Liver (tissue), 9 donors: Measurements from ENCODE around the gene CCR4. TPM values are rescaled to one million over a fixed set of nuclear protein-coding genes. Genes with fewer than 3 reads are reported as not detected.

Experiments
- DNase-seq: peaks from one replicate; pipeline ENCODE4 v3.0.0-alpha.2; 2017; ENCODE audit warnings: low spot score
- H3K27ac ChIP-seq, 2 donors: one replicate each; pipeline ENCODE4 v1.7.0; 2013; ENCODE audit warnings: inconsistent platforms in 2 of 2, low read length in 2 of 2, control low read depth in 1 of 2, low read depth in 1 of 2, mild to moderate bottlenecking in 1 of 2
- H3K27me3 ChIP-seq, 4 donors: one replicate each; pipeline versions ENCODE4 v1.6.1 to v1.7.0; 2013; ENCODE audit warnings: low read length in 3 of 4, inconsistent platforms in 1 of 4, mild to moderate bottlenecking in 1 of 4, moderate library complexity in 1 of 4; ENCODE audit not compliant: control insufficient read depth in 4 of 4, insufficient read depth in 4 of 4
- H3K36me3 ChIP-seq, 4 donors: one replicate each; pipeline versions ENCODE4 v1.6.1 to v1.7.0; 2013; ENCODE audit warnings: low read length in 3 of 4, mild to moderate bottlenecking in 3 of 4, low read depth in 1 of 4, moderate library complexity in 1 of 4; ENCODE audit not compliant: control insufficient read depth in 4 of 4, insufficient read depth in 3 of 4
- H3K4me1 ChIP-seq, 4 donors: one replicate each; pipeline versions ENCODE4 v1.6.1 to v1.7.0; 2013; ENCODE audit warnings: low read length in 3 of 4, mild to moderate bottlenecking in 3 of 4, moderate library complexity in 1 of 4; ENCODE audit not compliant: control insufficient read depth in 4 of 4, insufficient read depth in 4 of 4
- H3K4me3 ChIP-seq, 3 donors: one replicate each; pipeline versions ENCODE4 v1.6.1 to v1.7.0; 2013; ENCODE audit warnings: low read length in 3 of 3, control low read depth in 1 of 3, low read depth in 1 of 3, mild to moderate bottlenecking in 1 of 3
- H3K9ac ChIP-seq, 2 donors: one replicate each; pipeline ENCODE4 v1.7.0; 2013; ENCODE audit warnings: low read length in 2 of 2, mild to moderate bottlenecking in 2 of 2, moderate library complexity in 2 of 2, control low read depth in 1 of 2, low read depth in 1 of 2
- H3K9me3 ChIP-seq, 4 donors: one replicate each; pipeline versions ENCODE4 v1.6.1 to v1.7.0; 2013; ENCODE audit warnings: low read length in 3 of 4; ENCODE audit not compliant: control insufficient read depth in 4 of 4
- EGR1 ChIP-seq, 2 donors: IDR thresholded peaks; 2 replicates each; pipeline ENCODE4 v1.6.1; 2016 to 2018; ENCODE audit warnings: antibody characterized with exemption in 2 of 2, low read depth in 2 of 2
- FOXA1 ChIP-seq: IDR thresholded peaks from 2 replicates; pipeline ENCODE4 v1.6.1; 2016; ENCODE audit warnings: antibody characterized with exemption
- FOXA2 ChIP-seq: IDR thresholded peaks from 2 replicates; pipeline ENCODE4 v1.6.1; 2016; ENCODE audit warnings: antibody characterized with exemption
- GABPA ChIP-seq, 2 donors: IDR thresholded peaks in 1 of 2; conservative IDR thresholded peaks in 1 of 2; 2 replicates each; pipeline ENCODE4 v1.6.1; 2016; ENCODE audit warnings: antibody characterized with exemption in 2 of 2, mild to moderate bottlenecking in 1 of 2, moderate library complexity in 1 of 2
- HNF4A ChIP-seq, 2 donors: conservative IDR thresholded peaks; 2 replicates each; pipeline ENCODE4 v1.6.1; 2016; ENCODE audit warnings: antibody characterized with exemption in 2 of 2, mild to moderate bottlenecking in 2 of 2
- HNF4G ChIP-seq: IDR thresholded peaks from 2 replicates; pipeline ENCODE4 v1.6.1; 2016; ENCODE audit warnings: antibody characterized with exemption
- JUND ChIP-seq, 2 donors: IDR thresholded peaks; 2 replicates each; pipeline ENCODE4 v1.6.1; 2016; ENCODE audit warnings: antibody characterized with exemption in 2 of 2
- NR2F2 ChIP-seq: IDR thresholded peaks from 2 replicates; pipeline ENCODE4 v1.6.1; 2016; ENCODE audit warnings: antibody characterized with exemption
- RAD21 ChIP-seq, 2 donors: IDR thresholded peaks; 2 replicates each; pipeline ENCODE4 v1.6.1; 2016; ENCODE audit warnings: antibody characterized with exemption in 2 of 2, mild to moderate bottlenecking in 2 of 2
- RXRA ChIP-seq, 2 donors: IDR thresholded peaks; 2 replicates each; pipeline ENCODE4 v1.6.1; 2017 to 2018; ENCODE audit warnings: antibody characterized with exemption in 2 of 2, mild to moderate bottlenecking in 1 of 2
- SP1 ChIP-seq: IDR thresholded peaks from 2 replicates; pipeline ENCODE4 v1.6.1; 2018; ENCODE audit warnings: antibody characterized with exemption, mild to moderate bottlenecking
- TAF1 ChIP-seq: conservative IDR thresholded peaks from 2 replicates; pipeline ENCODE4 v1.6.1; 2016; ENCODE audit warnings: antibody characterized with exemption, mild to moderate bottlenecking
- YY1 ChIP-seq: IDR thresholded peaks from 2 replicates; pipeline ENCODE4 v1.6.1; 2016; ENCODE audit warnings: antibody characterized with exemption, mild to moderate bottlenecking
- WGBS: extraction: QIAGEN DNeasy Blood & Tissue Kit; methylation state at CpG from one replicate; pipeline ENCODE4 v1.1.7; 2013; 5-methylcytosine and 5-hydroxymethylcytosine counted together
- polyA plus RNA-seq, 2 donors: library from polyadenylated mRNA; stranded (reverse) in 1 of 2; unstranded in 1 of 2; fragments of 200-250 nt in 1 of 2; fragments of >200 nt in 1 of 2; fragmentation: Nextera tagmentation in 1 of 2; extraction: Ambion mirVana in 1 of 2; gene quantifications; one replicate each; pipeline versions ENCODE4 v1.2.1 to v1.2.3, GENCODE V29; 2013 to 2015
- total RNA-seq, 2 donors: library from RNA; depleted of rRNA; stranded (reverse); fragments of >200 nt; gene quantifications; one replicate each; pipeline ENCODE4 v1.2.3, GENCODE V29; 2014
- TF ChIP-seq, protein P1 (sequence below): IDR thresholded peaks from 2 replicates; pipeline ENCODE4 v1.6.1; 2016; ENCODE audit warnings: antibody characterized with exemption, mild to moderate bottlenecking
- TF ChIP-seq, protein P2 (sequence below): IDR thresholded peaks from 2 replicates; pipeline ENCODE4 v1.6.1; 2016; ENCODE audit warnings: antibody characterized with exemption
- TF ChIP-seq, protein P3 (sequence below): IDR thresholded peaks from 2 replicates; pipeline ENCODE4 v1.6.1; 2016; ENCODE audit warnings: antibody characterized with exemption
- TF ChIP-seq, protein P4 (sequence below): fragments of 150-350 bp; IDR thresholded peaks from 2 replicates; pipeline ENCODE4 v1.5.1; 2017; ENCODE audit warnings: improper control_type of control experiment, low read depth, low read length; ENCODE audit not compliant: missing input control
- TF ChIP-seq, protein P5 (sequence below): IDR thresholded peaks from 2 replicates; pipeline ENCODE4 v1.6.1; 2016; ENCODE audit warnings: antibody characterized with exemption
- donor health status: healthy.
- donor health status: healthy.
- donor health status: healthy.
- donor health status: healthy.
- donor health status: healthy.

CCR4 gene
- total and polyA plus RNA-seq, 4 donors = 0.07 to 1.0 (median 0.17) TPM

DNA sequence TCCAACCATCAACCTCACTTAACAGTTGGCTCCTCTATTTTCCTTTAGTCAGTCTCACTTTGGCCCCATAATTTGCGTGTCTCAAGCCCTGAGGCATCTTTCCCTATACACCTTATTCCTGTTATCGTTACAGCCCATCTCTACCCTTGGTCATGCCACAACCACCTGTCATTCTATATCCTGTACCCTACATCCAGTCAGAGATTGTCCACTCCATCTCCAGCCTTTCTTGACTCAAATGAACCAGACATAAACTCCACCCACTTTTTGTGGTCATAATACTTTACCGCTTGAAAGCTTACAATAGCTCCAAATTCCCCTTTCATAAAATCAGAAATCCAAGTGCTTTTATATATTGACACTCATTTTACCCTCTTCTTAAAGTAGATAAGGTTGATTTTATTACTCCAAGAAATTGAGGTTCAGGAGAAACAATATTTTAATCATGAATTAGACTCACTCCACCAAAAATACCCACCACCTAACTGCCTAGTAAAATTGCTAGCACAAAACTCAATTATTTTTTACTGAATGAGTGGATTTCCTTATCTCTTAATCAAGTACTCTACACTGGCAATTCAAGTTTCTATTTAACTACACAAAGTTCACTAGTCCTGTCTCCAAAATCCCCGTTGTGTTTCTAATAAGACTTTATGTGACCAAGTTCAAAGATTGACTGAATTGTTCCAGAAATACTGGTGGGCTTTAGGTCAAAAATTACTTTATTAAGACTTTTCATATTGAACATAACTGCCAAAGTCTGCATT is 9.1 kb downstream of the CCR4 start:
- peaks cover 0 to under 1% (median 0%) of the 10 kb centered on the region in 4 donors for H3K9me3 ChIP-seq

More for the DNA sequence above, 9.1 kb downstream of the CCR4 start:
- no peak for DNase-seq
- Histone ChIP-seq H3K4me1 (no peaks in the 10 kb centered on the region), H3K36me3 (no peaks in the 10 kb centered on the region), H3K27ac (no peak overlapping the region), H3K4me3 (no peak overlapping the region), H3K27me3 (no peaks in the 10 kb centered on the region), H3K9ac (no peak overlapping the region)
- 76% methylated on average over 4 of the region's 4 CpGs for WGBS
- TF ChIP-seq EGR1 (IDR thresholded peaks at IDR 0.05; ENCODE audit: low read depth in 2 of 2) (no peak), HNF4A (conservative IDR thresholded peaks at IDR 0.05) (no peak), FOXA1 (no peak), NR2F2 (no peak), SP1 (no peak), GABPA (IDR thresholded peaks at IDR 0.05 in 1 of 2, conservative IDR thresholded peaks at IDR 0.05 in 1 of 2) (no peak), RXRA (IDR thresholded peaks at IDR 0.05) (no peak), FOXA2 (no peak), RAD21 (IDR thresholded peaks at IDR 0.05) (no peak), TAF1 (no peak), HNF4G (no peak), JUND (IDR thresholded peaks at IDR 0.05) (no peak), YY1 (no peak)
- TF ChIP-seq, protein P1, sequence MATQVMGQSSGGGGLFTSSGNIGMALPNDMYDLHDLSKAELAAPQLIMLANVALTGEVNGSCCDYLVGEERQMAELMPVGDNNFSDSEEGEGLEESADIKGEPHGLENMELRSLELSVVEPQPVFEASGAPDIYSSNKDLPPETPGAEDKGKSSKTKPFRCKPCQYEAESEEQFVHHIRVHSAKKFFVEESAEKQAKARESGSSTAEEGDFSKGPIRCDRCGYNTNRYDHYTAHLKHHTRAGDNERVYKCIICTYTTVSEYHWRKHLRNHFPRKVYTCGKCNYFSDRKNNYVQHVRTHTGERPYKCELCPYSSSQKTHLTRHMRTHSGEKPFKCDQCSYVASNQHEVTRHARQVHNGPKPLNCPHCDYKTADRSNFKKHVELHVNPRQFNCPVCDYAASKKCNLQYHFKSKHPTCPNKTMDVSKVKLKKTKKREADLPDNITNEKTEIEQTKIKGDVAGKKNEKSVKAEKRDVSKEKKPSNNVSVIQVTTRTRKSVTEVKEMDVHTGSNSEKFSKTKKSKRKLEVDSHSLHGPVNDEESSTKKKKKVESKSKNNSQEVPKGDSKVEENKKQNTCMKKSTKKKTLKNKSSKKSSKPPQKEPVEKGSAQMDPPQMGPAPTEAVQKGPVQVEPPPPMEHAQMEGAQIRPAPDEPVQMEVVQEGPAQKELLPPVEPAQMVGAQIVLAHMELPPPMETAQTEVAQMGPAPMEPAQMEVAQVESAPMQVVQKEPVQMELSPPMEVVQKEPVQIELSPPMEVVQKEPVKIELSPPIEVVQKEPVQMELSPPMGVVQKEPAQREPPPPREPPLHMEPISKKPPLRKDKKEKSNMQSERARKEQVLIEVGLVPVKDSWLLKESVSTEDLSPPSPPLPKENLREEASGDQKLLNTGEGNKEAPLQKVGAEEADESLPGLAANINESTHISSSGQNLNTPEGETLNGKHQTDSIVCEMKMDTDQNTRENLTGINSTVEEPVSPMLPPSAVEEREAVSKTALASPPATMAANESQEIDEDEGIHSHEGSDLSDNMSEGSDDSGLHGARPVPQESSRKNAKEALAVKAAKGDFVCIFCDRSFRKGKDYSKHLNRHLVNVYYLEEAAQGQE = no peak
- TF ChIP-seq, protein P2, sequence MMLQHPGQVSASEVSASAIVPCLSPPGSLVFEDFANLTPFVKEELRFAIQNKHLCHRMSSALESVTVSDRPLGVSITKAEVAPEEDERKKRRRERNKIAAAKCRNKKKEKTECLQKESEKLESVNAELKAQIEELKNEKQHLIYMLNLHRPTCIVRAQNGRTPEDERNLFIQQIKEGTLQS = no peak
- TF ChIP-seq, protein P3, sequence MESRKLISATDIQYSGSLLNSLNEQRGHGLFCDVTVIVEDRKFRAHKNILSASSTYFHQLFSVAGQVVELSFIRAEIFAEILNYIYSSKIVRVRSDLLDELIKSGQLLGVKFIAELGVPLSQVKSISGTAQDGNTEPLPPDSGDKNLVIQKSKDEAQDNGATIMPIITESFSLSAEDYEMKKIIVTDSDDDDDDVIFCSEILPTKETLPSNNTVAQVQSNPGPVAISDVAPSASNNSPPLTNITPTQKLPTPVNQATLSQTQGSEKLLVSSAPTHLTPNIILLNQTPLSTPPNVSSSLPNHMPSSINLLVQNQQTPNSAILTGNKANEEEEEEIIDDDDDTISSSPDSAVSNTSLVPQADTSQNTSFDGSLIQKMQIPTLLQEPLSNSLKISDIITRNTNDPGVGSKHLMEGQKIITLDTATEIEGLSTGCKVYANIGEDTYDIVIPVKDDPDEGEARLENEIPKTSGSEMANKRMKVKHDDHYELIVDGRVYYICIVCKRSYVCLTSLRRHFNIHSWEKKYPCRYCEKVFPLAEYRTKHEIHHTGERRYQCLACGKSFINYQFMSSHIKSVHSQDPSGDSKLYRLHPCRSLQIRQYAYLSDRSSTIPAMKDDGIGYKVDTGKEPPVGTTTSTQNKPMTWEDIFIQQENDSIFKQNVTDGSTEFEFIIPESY = no peak
- TF ChIP-seq, protein P4, sequence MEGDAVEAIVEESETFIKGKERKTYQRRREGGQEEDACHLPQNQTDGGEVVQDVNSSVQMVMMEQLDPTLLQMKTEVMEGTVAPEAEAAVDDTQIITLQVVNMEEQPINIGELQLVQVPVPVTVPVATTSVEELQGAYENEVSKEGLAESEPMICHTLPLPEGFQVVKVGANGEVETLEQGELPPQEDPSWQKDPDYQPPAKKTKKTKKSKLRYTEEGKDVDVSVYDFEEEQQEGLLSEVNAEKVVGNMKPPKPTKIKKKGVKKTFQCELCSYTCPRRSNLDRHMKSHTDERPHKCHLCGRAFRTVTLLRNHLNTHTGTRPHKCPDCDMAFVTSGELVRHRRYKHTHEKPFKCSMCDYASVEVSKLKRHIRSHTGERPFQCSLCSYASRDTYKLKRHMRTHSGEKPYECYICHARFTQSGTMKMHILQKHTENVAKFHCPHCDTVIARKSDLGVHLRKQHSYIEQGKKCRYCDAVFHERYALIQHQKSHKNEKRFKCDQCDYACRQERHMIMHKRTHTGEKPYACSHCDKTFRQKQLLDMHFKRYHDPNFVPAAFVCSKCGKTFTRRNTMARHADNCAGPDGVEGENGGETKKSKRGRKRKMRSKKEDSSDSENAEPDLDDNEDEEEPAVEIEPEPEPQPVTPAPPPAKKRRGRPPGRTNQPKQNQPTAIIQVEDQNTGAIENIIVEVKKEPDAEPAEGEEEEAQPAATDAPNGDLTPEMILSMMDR = no peak
- TF ChIP-seq, protein P5, sequence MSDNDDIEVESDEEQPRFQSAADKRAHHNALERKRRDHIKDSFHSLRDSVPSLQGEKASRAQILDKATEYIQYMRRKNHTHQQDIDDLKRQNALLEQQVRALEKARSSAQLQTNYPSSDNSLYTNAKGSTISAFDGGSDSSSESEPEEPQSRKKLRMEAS = no peak
